CD4-positive, alpha-beta T cell treated with Interferon alpha-2 for 1 hour (primary cell): ENCODE data around the gene GFER.

Source experiments
- DNase-seq, 2 donors: peaks; one replicate each; pipeline ENCODE4 v3.0.0-alpha.2; 2020 to 2022

Gene GFER

DNA sequence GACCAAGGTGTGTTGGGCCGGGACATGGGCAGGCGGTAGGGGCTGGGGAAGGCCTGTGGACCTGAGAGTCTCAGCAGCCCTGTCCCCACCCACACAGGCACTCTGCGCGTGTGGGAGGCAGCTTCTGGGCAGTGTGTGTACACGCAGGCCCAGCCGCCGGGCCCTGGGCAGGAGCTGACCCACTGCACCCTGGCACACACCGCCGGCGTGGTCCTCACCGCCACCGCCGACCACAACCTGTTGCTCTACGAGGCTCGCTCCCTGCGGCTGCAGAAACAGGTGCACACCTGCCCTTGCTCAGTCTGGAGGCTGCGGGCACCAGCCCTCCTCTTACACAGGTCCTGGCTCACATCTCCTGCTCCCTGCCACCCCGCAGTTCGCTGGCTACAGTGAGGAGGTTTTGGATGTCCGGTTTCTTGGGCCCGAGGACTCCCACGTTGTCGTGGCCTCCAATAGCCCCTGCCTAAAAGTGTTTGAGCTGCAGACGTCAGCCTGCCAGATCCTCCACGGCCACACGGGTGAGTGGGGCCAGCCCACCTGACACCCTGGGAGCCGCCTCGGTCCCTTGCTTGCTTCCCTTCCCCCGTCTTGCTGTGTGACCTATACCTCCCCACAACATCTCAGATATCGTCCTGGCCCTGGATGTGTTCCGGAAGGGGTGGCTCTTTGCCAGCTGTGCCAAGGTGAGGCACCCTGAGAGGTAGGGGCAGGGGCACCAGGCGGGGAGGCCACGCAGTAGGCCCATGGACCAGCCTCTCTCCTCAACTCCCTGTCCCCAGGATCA lies 8.4 kb upstream of the GFER start:
- no peak for DNase-seq

DNA sequence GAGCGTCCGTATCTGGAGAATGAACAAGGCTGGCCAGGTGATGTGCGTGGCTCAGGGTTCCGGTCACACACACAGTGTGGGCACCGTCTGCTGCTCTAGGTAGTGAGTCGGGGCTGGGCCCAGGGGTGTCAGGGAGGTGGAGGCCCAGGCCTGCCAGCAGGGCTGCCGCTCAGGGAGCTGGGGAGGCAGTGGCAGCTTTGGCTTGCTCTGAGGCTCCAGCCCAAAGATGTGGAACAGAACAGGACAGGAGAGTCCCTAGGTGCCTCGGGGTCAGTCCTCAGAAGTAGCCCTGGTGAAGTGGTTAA lies 7.8 kb upstream of the GFER start:
- DNase-seq = no peak

- no peak for DNase-seq
Observed at GRCh38 chr16:1976951-1977874, 6.8 kb upstream of the GFER start.

GRCh38 chr16:1977875-1978268 lies 6.1 kb upstream of the GFER start:
- DNase-seq = no peak

GRCh38 chr16:1978476-1979120 lies 5.4 kb upstream of the GFER start:
- no peak for DNase-seq

- peak in 1 of 2 donors; percentile 52 for DNase-seq
Observed at GRCh38 chr16:1979271-1980029, 4.5 kb upstream of the GFER start.

DNA sequence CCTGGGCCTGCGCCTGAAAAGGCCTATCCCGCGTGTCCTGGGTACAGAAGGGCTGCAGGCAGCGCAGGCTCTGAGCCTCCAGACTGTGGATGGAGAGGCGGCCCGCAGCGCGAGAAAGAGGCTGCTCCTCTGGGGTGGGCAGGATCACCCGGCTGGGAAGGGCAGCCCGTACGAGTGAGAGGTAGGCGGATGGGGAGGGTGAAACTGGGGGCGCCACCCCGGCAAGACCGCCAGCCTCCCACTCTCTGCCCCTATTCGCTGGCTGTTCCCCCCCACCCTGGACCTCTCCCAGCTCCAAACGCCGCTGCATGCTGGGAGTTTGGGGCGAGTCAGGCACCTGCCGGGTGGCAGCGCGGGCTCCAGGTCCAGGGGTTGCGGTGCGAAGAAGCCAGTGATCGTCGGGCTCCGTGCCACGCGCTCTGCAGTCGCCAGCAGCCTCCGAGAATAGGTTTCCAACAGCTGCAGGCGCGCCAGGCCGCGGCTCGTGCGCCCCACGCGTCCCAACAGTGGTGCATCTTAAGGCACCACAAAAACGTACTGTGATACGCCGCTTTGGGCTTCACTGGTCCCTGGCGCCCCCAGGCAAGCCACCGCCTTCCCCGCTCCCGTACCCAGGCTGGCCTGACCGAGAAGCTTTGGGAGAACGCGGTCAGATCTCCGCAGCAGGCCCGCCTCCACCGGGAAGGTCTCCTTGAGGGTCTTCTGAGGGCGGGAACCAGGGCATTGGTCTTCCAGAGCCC lies 3.8 kb upstream of the GFER start:
- no peak for DNase-seq

- DNase-seq = no peak
Observed at GRCh38 chr16:1980770-1981087, 3.3 kb upstream of the GFER start.

DNA sequence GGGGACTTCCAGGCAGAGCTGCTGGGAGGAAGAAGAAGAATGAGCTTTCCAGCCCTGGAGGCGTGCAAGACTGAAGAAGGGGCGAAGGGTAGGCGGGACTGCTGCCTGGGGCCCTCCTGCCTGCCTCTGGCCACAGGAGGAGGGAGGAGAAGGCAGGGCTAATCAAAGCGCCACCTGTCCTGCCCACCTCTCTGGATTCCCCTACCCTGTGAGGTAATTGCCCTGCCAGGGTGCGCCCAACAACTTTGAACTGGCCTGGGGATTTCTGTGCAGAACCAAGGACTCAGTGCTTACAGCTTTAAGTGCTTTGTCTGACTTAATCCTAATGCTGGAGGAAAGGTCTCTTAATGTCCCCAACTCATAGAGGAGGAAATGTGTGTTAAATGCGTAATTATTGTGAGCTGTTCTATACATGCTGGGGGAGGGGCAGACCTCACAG lies 2.6 kb upstream of the GFER start, which contains the start of gene NOXO1:
NOXO1 (minus strand) TSS at position 72 of the 439 bp plus-strand sequence. CDS start 290 bp downstream, outside the sequence.
- DNase-seq = no peak

GRCh38 chr16:1982013-1982433 lies 2.0 kb upstream of the GFER start:
- no peak for DNase-seq

DNA sequence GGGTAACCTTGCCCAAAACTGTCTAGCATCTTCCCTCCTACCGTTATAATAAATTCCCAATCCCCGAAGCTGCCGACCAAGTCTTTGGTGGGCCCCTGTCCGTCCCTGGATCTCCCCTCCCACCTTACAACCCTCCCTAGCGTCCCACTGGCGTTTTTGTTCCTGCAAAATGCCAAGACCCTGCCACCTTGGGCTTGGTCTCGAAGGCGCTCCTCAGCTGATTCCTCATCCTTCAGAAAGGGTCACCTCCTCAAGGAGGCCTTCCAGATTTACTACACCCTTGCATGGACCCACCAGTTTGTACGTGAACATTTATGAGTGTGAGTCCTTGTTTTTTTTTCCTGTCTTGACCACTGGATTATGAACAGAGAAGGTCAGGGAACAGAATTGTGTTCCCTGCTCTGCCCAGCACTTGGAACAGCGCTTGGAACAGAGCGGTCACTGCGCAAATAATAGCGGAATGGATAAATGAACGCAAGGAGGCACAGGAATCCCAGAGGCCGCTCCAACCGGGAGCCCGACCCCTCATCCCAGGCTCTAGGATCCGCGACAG lies 926 bp upstream of the GFER start:
- no peak for DNase-seq

GRCh38 chr16:1984347-1985225 lies 593 bp downstream of the GFER start:
- no peak for DNase-seq

GRCh38 chr16:1985466-1986150 lies 1.6 kb downstream of the GFER start:
- no peak for DNase-seq

- no peak for DNase-seq
Observed at GRCh38 chr16:1987198-1987597, 3.2 kb downstream of the GFER start.

DNA sequence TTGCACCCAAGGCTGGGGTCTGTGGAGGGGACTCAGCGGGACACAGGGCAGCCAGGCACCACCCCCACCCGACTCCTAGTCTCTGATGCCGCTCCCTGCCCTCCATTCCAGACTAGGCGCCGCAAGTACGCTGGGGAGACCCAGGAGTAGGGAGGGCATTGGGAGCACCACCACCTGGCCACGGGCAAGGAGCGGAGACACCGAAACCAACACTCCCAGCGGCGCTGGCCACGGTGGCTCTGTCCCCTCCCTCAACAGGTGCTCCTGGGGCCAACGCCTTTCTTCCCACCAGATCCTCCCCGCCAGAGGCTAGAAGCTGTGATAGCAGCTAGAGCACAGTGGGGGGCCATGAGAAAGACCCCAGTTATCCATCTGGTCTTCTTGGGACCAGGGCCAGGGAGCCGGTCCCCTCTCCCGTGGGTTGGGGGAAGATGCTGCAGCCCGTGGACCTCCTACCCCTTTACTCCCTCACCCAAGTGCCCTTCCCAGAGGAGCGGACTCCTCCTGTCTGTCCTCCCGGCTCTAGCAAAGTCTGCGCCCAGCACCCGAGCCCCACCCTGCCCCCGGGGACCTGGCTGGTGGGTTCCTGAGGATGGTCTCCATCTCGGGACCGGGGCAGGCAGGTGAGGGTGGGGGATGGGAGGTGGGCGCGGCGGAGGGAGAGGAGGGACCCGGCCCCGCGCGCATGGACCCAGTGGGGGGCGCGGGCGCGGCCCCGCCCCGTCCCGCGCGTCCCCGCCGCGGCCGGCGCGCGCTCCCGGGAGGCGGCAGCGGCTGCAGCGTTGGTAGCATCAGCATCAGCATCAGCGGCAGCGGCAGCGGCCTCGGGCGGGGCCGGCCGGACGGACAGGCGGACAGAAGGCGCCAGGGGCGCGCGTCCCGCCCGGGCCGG lies 5.5 kb downstream of the GFER start, which contains the start of gene SYNGR3:
SYNGR3 (plus strand) TSS at position 762 of the 892 bp plus-strand sequence. CDS start 133 bp downstream, outside the sequence.
- DNase-seq = no peak

DNA sequence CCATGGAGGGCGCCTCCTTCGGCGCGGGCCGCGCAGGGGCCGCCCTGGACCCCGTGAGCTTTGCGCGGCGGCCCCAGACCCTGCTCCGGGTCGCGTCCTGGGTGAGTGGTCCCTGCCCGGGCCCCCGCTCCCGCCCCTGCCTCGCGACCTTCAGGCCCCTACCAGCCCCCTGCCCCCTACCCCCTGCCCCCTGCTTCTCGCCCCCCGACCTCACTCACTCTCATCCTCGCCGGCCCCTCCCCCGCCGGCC lies 6.0 kb downstream of the GFER start:
- DNase-seq = no peak

DNA sequence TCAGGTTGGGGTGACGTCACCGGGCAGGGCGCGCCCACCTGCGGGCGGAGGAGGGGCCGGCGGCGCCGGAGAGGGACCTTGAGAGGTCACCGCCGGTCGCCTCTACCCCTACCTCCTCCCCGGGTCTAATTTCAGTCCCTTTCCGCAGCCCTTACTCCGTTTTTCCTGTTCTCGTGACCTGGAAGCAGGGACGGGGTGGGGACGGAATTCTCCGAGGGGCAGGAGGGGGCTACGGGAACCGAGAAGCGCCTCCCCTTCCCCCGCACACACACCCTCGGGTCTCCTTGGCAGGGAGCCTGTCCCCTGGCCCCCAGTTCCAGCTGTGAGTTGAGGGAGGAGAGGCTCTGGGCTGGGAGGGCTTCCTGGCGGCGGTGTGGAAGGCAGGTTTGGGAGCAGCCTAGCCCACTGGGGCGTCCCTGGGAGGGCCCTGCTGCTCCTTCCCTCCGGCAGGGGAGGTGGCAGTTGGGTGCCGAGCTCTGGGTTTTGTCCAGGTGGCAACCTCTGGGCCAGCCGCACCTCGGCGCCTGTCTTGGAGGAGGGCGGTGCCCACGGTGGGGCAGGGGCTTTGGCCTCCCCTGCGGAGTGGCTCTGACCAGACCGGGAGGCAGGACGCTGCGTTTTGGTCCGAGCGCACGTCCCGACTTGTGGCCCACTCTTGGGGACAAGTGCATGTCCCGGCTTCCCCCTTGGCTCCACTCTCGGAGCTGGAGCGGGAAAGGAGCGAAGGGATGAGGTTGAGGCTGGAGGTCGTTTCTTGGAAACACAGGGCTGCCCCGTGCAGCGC lies 6.5 kb downstream of the GFER start:
- DNase-seq = peak; percentile 50 to 65

GRCh38 chr16:1991135-1991551 lies 7.2 kb downstream of the GFER start:
- peak; percentile 72 to 77 for DNase-seq
